HG03064 (cell line): ENCODE results near the gene NR2E1.

Source experiments
- ATAC-seq: cut with Tn5 transposase; IDR thresholded peaks from one replicate; pipeline ENCODE4 v1.9.1; 2021; ENCODE audit warnings: low read depth; ENCODE audit not compliant: unreplicated experiment

NR2E1 gene

GRCh38 chr6:108203189-108204112 is 37.6 kb downstream of the NR2E1 start:
- no peak for ATAC-seq

- ATAC-seq: no peak
These were observed 41.2 kb downstream of the NR2E1 start for GRCh38 chr6:108207013-108207412.

DNA sequence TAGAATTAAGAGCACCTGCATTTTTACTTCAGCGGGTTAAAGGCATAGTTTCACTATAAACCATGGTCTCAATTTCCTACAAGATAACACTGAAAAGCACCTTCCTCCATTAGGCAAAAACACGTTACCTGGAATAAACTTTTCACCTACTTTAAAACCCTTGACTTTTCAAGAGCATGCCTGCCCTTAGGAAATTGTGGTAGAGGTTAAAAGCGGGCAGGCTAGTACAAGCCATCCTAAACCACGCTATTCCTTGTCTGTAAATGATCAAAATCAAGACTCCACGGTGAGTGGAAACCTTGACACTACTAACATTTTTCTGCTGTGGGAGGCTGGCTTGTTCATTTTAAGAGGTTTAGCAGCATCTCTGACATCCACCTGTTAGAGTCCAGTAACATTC is 43.9 kb downstream of the NR2E1 start:
- ATAC-seq: no peak

- ATAC-seq: no peak
These were observed 44.7 kb downstream of the NR2E1 start for GRCh38 chr6:108210556-108210955.

- no peak for ATAC-seq
These were observed 45.8 kb downstream of the NR2E1 start for GRCh38 chr6:108211671-108212070.

DNA sequence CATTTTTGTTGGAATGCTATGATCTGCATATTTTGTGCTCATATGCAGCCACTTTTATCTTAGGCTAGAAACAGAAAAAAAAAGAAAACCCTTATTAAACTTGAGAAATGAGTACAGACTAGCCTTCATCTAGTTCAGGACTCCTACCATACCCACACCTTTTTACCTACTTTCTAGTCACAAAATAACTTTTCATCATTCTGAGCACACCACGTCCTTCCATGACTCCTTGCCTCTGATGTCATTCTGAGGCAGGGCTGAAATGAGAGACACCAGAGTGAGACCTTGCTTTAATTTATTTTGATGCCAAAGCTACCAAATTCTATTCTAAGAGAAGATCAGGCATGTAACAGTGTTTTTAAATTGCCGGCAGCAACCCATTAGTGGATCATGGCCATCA is 56.2 kb downstream of the NR2E1 start:
- no peak for ATAC-seq

DNA sequence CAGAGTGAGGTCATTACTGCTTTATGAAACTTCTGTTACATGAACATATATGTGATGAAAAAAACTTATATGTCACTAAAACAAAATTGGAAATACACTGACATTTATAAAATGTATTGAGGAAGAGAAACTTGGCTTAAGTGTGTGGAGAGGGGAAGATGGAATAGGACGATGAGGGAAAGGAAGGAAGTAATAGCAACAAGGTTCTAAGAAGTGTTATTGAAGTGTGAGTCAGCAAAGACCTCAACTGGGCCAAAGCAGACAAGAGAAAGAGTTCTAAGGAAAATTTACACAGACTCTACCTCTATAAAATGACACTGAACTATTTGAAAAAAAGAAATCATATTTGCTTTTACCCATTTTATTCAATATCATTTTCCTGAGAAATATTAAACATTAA is 56.7 kb downstream of the NR2E1 start:
- no peak for ATAC-seq

DNA sequence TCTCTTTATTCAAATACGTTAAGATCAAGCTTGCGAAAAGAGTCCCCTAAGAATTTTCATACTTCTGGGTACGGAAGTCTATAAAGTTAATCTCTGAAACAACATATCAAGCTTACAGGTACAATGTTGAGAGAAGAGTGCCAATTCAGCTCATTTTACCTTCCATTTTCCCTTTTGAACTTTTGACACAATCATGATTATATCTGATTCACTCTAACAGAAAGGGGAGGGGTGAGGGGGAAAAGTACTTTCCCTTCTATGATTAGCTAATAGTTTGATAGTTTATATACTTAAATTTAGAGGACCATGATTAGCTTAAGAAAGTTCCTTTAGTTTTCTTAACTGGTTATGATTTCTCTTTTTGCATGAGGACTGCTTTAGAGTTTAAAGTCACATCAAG is 61.5 kb downstream of the NR2E1 start:
- no peak for ATAC-seq

DNA sequence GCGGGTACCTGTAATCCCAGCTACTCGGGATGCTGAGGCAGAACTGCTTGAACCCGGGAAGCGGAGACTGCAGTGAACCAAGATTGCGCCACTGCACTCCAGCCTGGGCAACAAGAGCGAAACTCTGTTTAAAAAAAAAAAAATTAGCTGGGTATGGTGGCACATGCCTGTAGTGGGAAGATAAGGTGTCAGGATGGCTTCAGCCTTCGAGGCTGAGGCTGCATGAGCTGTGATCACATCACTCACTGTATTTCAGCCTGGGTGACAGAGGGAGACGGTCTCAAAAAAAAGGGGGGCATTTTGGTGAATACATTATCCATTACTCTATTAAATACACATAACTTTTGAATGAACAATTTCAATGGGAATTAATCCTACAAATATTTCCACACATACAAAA is 62.6 kb downstream of the NR2E1 start:
- no peak for ATAC-seq

- ATAC-seq: no peak
These were observed 69.3 kb downstream of the NR2E1 start for GRCh38 chr6:108235127-108235526.

DNA sequence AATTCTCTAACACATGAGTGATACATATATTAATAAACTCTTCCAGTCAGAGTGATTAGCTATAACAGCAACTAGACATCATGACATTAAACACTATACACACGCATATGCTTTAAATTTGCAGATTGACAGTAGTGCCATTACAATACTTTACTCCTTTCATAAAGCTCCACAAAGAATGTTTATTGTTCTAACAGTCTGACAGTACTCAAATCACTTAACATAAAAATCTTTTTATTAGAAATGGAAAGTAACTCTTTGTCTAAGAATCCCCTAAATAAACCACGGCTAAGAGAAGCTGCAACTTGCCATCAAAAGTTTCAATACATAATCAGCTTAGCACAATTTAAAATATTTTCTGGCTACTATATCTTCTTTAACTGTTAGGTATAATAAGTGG is 71.0 kb downstream of the NR2E1 start:
- ATAC-seq: no peak

- no peak for ATAC-seq
These were observed 72.5 kb downstream of the NR2E1 start for GRCh38 chr6:108238322-108238721.
